Chondrocyte (in vitro differentiated cells): ENCODE results near the gene IL1RL1. TPM values are rescaled to one million over a fixed set of nuclear protein-coding genes. Genes with fewer than 3 reads are reported as not detected.

Experiments used
- DNase-seq: peaks from one replicate; pipeline ENCODE4 v3.0.0; 2021; ENCODE audit warnings: mixed read lengths, low spot score
- H3K27ac Mint-ChIP-seq: one replicate; pipeline ENCODE4 v1.8.0; 2021; ENCODE audit warnings: mild to moderate bottlenecking, moderate library complexity, mixed read lengths; ENCODE audit not compliant: unreplicated experiment
- H3K27me3 Mint-ChIP-seq: 2 replicates; pipeline ENCODE4 v1.8.0; 2021; ENCODE audit warnings: low read depth, mixed read lengths
- H3K36me3 Mint-ChIP-seq: 2 replicates; pipeline ENCODE4 v1.8.0; 2021; ENCODE audit warnings: low read depth, mixed read lengths
- H3K4me1 Mint-ChIP-seq: 2 replicates; pipeline ENCODE4 v1.8.0; 2021; ENCODE audit warnings: low read depth, mild to moderate bottlenecking, mixed read lengths
- H3K4me3 Mint-ChIP-seq: one replicate; pipeline ENCODE4 v1.8.0; 2021; ENCODE audit warnings: mild to moderate bottlenecking, moderate library complexity, mixed read lengths; ENCODE audit not compliant: unreplicated experiment
- H3K9me3 Mint-ChIP-seq: 2 replicates; pipeline ENCODE4 v1.8.0; 2021; ENCODE audit warnings: low read depth, mixed read lengths
- CTCF ChIP-seq: fragments of 200-600 bp; sonication (generic); IDR thresholded peaks from 2 replicates; pipeline ENCODE4 v1.5.0; 2021; ENCODE audit warnings: antibody characterized with exemption, mild to moderate bottlenecking, moderate library complexity
- total RNA-seq: library from RNA; stranded (reverse); gene quantifications from 3 replicates; pipeline ENCODE4 v1.2.1, GENCODE V29; 2021

Gene IL1RL1
- total RNA-seq, 1 donor from 2014 or later = not detected

- no peak overlapping the region for H3K4me3 Mint-ChIP-seq
- DNase-seq = no peak
- peaks cover 9% of the 10 kb centered on the region for H3K27me3 Mint-ChIP-seq
- TF ChIP-seq CTCF = no peak
- no peaks in the 10 kb centered on the region for H3K9me3 Mint-ChIP-seq
- no peak overlapping the region for H3K27ac Mint-ChIP-seq
- no peaks in the 10 kb centered on the region for H3K4me1 Mint-ChIP-seq
- no peaks in the 10 kb centered on the region for H3K36me3 Mint-ChIP-seq
Observed at GRCh38 chr2:102284611-102285010, 26.8 kb upstream of the IL1RL1 start.

- no peaks in the 10 kb centered on the region for H3K36me3 Mint-ChIP-seq
- no peaks in the 10 kb centered on the region for H3K4me1 Mint-ChIP-seq
- H3K9me3 Mint-ChIP-seq = no peaks in the 10 kb centered on the region
- DNase-seq = no peak
- no peak overlapping the region for H3K4me3 Mint-ChIP-seq
- peaks cover 9% of the 10 kb centered on the region for H3K27me3 Mint-ChIP-seq
- no peak overlapping the region for H3K27ac Mint-ChIP-seq
- no peak for TF ChIP-seq CTCF
Observed at GRCh38 chr2:102285368-102285767, 26.0 kb upstream of the IL1RL1 start.

DNA sequence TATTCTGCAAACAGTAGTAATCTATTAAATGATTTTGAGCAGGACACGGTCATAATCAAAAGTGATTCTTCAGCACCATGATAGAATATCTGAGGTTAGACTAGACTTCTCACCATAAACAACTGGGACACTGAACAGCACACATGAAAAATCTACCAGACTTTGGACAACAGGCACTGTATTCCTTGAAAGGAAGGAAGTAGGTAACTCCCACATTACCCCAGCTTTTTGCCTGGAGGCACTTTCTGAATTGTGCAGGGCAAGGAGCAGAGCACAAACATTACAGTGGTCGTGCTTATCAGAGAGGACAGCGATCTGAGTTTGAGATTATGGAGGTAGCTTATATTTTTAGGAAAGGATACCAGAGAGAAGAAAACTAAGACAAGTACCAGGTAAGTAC lies 25.3 kb upstream of the IL1RL1 start:
- H3K4me3 Mint-ChIP-seq = no peak overlapping the region
- DNase-seq = no peak

DNA sequence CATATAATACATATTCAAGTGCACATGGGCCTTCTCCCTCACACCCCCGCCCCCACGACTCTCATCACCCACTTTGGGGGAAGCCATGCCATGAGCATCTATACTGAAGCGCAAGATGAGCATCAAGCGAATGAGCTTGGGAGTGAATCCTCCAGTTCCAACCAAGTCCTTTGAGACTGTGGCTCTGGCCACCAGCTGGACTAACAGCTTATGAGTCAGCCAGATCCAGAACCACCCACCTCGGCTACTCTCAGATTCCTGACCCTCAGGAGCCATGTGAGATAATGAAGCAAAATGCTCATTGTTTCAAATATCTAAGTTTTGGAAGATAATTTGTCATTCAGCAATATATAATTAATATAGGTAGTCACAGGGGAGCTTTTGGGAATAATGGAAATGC lies 22.2 kb upstream of the IL1RL1 start:
- no peak for TF ChIP-seq CTCF
- no peaks in the 10 kb centered on the region for H3K4me1 Mint-ChIP-seq
- H3K27ac Mint-ChIP-seq = no peak overlapping the region
- H3K9me3 Mint-ChIP-seq = no peaks in the 10 kb centered on the region
- H3K27me3 Mint-ChIP-seq = peaks cover 24% of the 10 kb centered on the region
- no peak overlapping the region for H3K4me3 Mint-ChIP-seq
- DNase-seq = no peak
- no peaks in the 10 kb centered on the region for H3K36me3 Mint-ChIP-seq

More for the DNA sequence above, 25.3 kb upstream of the IL1RL1 start:
- H3K27me3 Mint-ChIP-seq = peaks cover 10% of the 10 kb centered on the region
- no peaks in the 10 kb centered on the region for H3K36me3 Mint-ChIP-seq
- no peak for TF ChIP-seq CTCF
- no peaks in the 10 kb centered on the region for H3K4me1 Mint-ChIP-seq
- H3K9me3 Mint-ChIP-seq = no peaks in the 10 kb centered on the region
- no peak overlapping the region for H3K27ac Mint-ChIP-seq

GRCh38 chr2:102290594-102290993 lies 20.8 kb upstream of the IL1RL1 start:
- Mint-ChIP-seq H3K9me3 (no peaks in the 10 kb centered on the region), H3K27ac (no peak overlapping the region), H3K27me3 (peaks cover 30% of the 10 kb centered on the region), H3K4me1 (no peaks in the 10 kb centered on the region), H3K4me3 (no peak overlapping the region), H3K36me3 (no peaks in the 10 kb centered on the region)
- no peak for DNase-seq
- no peak for TF ChIP-seq CTCF
